ENCODE results near the gene PAMR1.

DNA sequence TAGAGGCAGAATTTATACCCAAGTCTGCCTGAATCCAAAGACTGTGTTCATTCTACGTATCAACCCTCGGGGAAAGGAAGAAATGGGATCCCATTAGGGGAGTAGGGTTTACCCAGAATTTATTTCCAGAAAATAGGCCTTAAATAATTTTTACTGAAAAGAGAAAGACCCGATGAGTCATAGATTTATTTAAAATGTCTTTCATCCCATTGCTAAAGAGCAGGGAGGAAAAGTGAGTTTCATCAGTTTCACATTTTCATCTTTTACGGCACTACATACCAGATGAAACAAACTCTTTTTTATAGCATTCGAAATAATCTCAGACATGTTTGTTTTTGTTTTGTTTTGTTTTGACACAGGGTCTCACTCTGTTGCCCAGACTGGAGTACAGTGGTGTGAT is 137.4 kb downstream of the PAMR1 start:
- TF ChIP-seq POLR2A (IDR thresholded peaks at IDR 0.05) (no peak), CTCF (IDR thresholded peaks at IDR 0.05) (no peak)
